Tibial artery (tissue), 4 donors: Measurements from ENCODE around the gene CARD10.

Experiments used
- DNase-seq, 2 donors: peaks; one replicate each; pipeline ENCODE4 v3.0.0-alpha.2; 2019
- H3K27ac ChIP-seq, 2 donors: fragments of 200-600 bp; sonication (generic) in 1 of 2; 1 replicate in 1 of 2; 2 replicates in 1 of 2; pipeline ENCODE4 v1.5.1; 2018 to 2019; ENCODE audit warnings: mild to moderate bottlenecking in 1 of 2
- H3K27me3 ChIP-seq, 2 donors: fragments of 200-600 bp; sonication (generic) in 1 of 2; one replicate each; pipeline versions ENCODE4 v1.5.1 to v1.6.0; 2016 to 2019
- H3K36me3 ChIP-seq, 3 donors: fragments of 200-600 bp; sonication (generic) in 2 of 3; one replicate each; pipeline ENCODE4 v1.5.1; 2016 to 2019; ENCODE audit warnings: mild to moderate bottlenecking in 2 of 3
- H3K4me1 ChIP-seq, 4 donors: fragments of 200-600 bp; sonication (generic) in 2 of 4; 1 replicate in 3 of 4; 2 replicates in 1 of 4; pipeline ENCODE4 v1.5.1; 2016 to 2019
- H3K4me3 ChIP-seq, 2 donors: fragments of 200-600 bp; sonication (generic) in 1 of 2; 1 replicate in 1 of 2; 2 replicates in 1 of 2; pipeline ENCODE4 v1.5.1; 2018 to 2019; ENCODE audit warnings: mild to moderate bottlenecking in 2 of 2
- H3K9me3 ChIP-seq, 3 donors: fragments of 200-600 bp; sonication (generic) in 1 of 3; one replicate each; pipeline ENCODE4 v1.5.1; 2016 to 2019
- intact Hi-C: fragments of 100-400 bp; cut with DNase I; formaldehyde crosslinking; loops from one replicate; pipeline ENCODE4 v1.15.0; 2023; ENCODE audit warnings: low total_unique reads
- TF ChIP-seq, protein P1 (sequence below), 2 experiments: fragments of 200-600 bp in 1 of 2; fragments of 450-650 bp in 1 of 2; IDR thresholded peaks; one replicate each; pipeline ENCODE4 v1.5.1; 2017 to 2019; ENCODE audit warnings: antibody characterized with exemption in 2 of 2, mild to moderate bottlenecking in 1 of 2, moderate library complexity in 1 of 2

The CARD10 gene

DNA sequence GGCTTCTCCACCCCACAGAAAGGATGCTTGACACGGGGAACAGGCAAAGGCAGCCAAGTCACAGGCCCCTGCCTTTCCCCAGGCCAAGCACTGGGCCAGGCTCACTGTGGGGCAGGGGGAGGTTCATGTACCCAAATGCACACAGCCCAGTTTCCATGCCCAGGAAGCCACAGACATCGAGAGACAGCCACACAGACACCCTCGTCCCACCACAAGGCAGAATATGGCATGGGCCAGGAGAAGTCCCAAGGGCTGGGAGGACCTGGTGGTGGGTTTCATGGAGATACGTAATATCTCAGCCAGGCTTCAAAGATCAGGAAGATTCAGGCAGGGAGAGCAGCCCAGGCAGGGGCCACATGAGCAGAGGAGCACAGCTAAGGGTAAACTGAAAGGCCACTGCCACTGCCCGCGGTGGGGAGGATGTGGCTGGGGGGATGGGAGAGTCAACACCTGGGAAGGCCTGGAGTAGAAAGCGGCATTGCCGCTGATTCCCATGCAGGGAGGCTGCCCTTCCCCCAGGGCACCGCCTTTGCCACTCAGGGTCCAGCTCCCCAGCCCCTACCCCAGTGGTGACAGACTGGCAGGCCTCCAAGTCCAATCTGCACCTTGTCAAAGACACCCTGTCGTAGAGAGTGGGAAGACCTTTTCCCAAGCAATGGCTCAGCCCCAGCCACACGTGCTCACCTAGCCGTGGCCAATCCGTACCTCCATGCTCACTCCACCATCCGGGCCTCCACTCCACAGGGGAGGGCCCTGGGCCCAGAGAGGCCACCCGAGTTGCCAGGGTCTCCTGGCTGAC lies 30.7 kb downstream of the CARD10 start:
- Histone ChIP-seq H3K4me1 (peaks cover 0 to 17% (median 11%) of the 10 kb centered on the region in 4 donors), H3K9me3 (no peaks in the 10 kb centered on the region), H3K27me3 (peaks cover 0 to 83% of the 10 kb centered on the region in 2 donors), H3K36me3 (no peaks in the 10 kb centered on the region), H3K27ac (no peak overlapping the region), H3K4me3 (no peak overlapping the region)
- intact Hi-C loops: no loop called here
- TF ChIP-seq, protein P1, sequence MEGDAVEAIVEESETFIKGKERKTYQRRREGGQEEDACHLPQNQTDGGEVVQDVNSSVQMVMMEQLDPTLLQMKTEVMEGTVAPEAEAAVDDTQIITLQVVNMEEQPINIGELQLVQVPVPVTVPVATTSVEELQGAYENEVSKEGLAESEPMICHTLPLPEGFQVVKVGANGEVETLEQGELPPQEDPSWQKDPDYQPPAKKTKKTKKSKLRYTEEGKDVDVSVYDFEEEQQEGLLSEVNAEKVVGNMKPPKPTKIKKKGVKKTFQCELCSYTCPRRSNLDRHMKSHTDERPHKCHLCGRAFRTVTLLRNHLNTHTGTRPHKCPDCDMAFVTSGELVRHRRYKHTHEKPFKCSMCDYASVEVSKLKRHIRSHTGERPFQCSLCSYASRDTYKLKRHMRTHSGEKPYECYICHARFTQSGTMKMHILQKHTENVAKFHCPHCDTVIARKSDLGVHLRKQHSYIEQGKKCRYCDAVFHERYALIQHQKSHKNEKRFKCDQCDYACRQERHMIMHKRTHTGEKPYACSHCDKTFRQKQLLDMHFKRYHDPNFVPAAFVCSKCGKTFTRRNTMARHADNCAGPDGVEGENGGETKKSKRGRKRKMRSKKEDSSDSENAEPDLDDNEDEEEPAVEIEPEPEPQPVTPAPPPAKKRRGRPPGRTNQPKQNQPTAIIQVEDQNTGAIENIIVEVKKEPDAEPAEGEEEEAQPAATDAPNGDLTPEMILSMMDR (IDR thresholded peaks at IDR 0.05): no peak
- no peak for DNase-seq

GRCh38 chr22:37487571-37487970 lies 31.6 kb downstream of the CARD10 start:
- H3K27ac ChIP-seq: no peak overlapping the region
- H3K4me1 ChIP-seq: peaks cover 0 to 22% (median 13%) of the 10 kb centered on the region in 4 donors
- no peak for DNase-seq
- peaks cover 0 to 79% of the 10 kb centered on the region in 2 donors for H3K27me3 ChIP-seq
- no peaks in the 10 kb centered on the region for H3K9me3 ChIP-seq
- TF ChIP-seq, protein P1 (IDR thresholded peaks at IDR 0.05): no peak
- H3K36me3 ChIP-seq: no peaks in the 10 kb centered on the region
- no peak overlapping the region for H3K4me3 ChIP-seq
- intact Hi-C loops: no loop called here

- Histone ChIP-seq H3K27me3 (peaks cover 0 to 79% of the 10 kb centered on the region in 2 donors), H3K36me3 (no peaks in the 10 kb centered on the region), H3K9me3 (no peaks in the 10 kb centered on the region), H3K4me3 (no peak overlapping the region), H3K27ac (no peak overlapping the region), H3K4me1 (peaks cover 0 to 22% (median 13%) of the 10 kb centered on the region in 4 donors)
- TF ChIP-seq, protein P1 (IDR thresholded peaks at IDR 0.05): no peak
- intact Hi-C loops: no loop called here
- DNase-seq: no peak
These were observed 32.1 kb downstream of the CARD10 start for GRCh38 chr22:37487129-37487528.

DNA sequence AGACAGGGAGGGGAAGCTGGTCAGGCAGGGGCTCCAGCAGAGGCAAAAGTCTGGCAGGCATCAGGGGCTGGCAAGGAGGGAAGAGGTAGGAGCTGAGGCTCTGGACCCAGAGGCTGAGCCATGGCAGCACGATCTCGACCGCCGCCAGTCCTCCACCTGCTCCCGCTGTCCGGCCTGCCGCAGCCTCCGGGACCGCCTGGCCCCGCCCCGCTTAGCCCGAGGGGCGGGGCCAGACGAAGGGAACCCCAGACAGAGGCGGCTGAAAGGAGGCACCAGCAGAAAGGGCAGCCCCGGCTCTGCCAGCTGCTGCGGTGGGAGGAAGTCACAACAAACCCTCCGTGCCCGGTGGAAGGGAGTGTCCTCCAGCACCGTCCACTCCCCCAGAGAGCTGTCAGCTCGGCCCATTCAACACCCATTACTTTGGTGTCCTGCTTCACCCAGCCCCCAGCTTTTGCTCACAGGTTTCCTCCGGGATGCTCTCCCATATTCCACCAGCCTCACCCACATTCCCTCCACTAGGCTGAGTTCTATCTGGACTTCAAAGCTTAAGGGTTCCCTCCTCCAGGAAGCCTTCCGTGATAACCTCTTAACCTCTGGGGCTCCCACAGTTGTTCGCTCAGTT lies 32.9 kb downstream of the CARD10 start, which contains the start of gene MFNG:
TSS of gene MFNG (minus strand) at position 161 of the 622 bp plus-strand sequence. CDS start 207 bp downstream, outside the sequence.
- H3K36me3 ChIP-seq: no peaks in the 10 kb centered on the region
- peak within 1 kb of the TSS in 1 of 2 donors; percentile 33 for H3K27ac ChIP-seq
- TF ChIP-seq, protein P1 (IDR thresholded peaks at IDR 0.05): no peak
- peak within 1 kb of the TSS; percentile 41 to 46 for H3K4me3 ChIP-seq
- no peaks in the 10 kb centered on the region for H3K9me3 ChIP-seq
- H3K27me3 ChIP-seq: peaks cover 0 to 85% of the 10 kb centered on the region in 2 donors
- intact Hi-C loops: no loop called here
- DNase-seq: peak; percentile 66 to 82
- peaks cover 0 to 22% (median 13%) of the 10 kb centered on the region in 4 donors for H3K4me1 ChIP-seq

- DNase-seq: no peak
- Histone ChIP-seq H3K4me1 (peaks cover 0 to 22% (median 13%) of the 10 kb centered on the region in 4 donors), H3K9me3 (no peaks in the 10 kb centered on the region), H3K36me3 (no peaks in the 10 kb centered on the region), H3K27me3 (peaks cover 0 to 86% of the 10 kb centered on the region in 2 donors), H3K27ac (peak overlapping the region in 1 of 2 donors; percentile 33), H3K4me3 (peak overlapping the region; percentile 41 to 46)
- intact Hi-C loops: no loop called here
- TF ChIP-seq, protein P1 (IDR thresholded peaks at IDR 0.05): no peak
These were observed 33.6 kb downstream of the CARD10 start for GRCh38 chr22:37485395-37486223.
